HL-60 (cell line): Measurements from ENCODE around the gene CDK5RAP1.

ENCODE experiments used
- CTCF ChIP-seq: IDR thresholded peaks from one replicate; pipeline ENCODE4 v1.5.1; 2011; ENCODE audit warnings: low read length, control low read depth, inconsistent platforms; ENCODE audit not compliant: insufficient read depth
- GABPA ChIP-seq: IDR thresholded peaks from 2 replicates; pipeline ENCODE4 v1.6.1; 2012; ENCODE audit warnings: low read depth
- POLR2AphosphoS5 ChIP-seq: IDR thresholded peaks from 2 replicates; pipeline ENCODE4 v1.6.1; 2012; ENCODE audit warnings: low read depth
- REST ChIP-seq: IDR thresholded peaks from 2 replicates; pipeline ENCODE4 v1.6.1; 2012; ENCODE audit warnings: low read depth; ENCODE audit not compliant: insufficient replicate concordance
- SPI1 ChIP-seq: IDR thresholded peaks from 2 replicates; pipeline ENCODE4 v1.6.1; 2012; ENCODE audit warnings: low read depth, mild to moderate bottlenecking, borderline replicate concordance

- no peak for TF ChIP-seq CTCF
- TF ChIP-seq REST, result no peak
- no peak for TF ChIP-seq GABPA
- no peak for TF ChIP-seq SPI1
- no peak for TF ChIP-seq POLR2AphosphoS5
These were observed 13.1 kb downstream of the CDK5RAP1 start for GRCh38 chr20:33388268-33388667.
